SIG-M5 treated with dmso at 0.1 percent for 504 hours (cell line): ENCODE data around the gene SEMA6A.
"Not testable (repeated sequence)": the region's sequence is repeated elsewhere in the genome, so short reads cannot be mapped to it uniquely, and the experiment has no call there.

Experiments used
- DNase-seq: peaks from one replicate; lab custom pipeline; 2025; ENCODE audit not compliant: unreplicated experiment; lab: John Stamatoyannopoulos, UW

SEMA6A gene

DNA sequence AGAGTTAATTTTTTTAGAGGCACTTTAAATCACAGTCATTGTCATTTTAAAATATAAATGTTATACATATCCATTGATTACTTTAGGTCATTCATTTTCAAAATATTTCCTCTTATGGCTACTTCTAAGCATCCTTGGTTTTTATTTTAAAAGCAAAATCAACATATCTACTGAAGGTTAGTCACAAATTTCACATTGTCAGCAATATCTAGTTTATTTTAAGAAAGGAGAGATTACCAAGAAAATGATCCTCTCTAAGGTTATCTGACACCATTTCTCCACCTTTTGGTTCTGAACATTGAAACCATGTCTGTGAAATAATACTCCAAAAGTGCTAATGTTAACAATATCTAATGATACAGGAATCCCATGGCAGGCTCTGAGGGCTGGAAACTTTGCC, 24.5 kb downstream of the SEMA6A start:
- DNase-seq, result no peak

DNA sequence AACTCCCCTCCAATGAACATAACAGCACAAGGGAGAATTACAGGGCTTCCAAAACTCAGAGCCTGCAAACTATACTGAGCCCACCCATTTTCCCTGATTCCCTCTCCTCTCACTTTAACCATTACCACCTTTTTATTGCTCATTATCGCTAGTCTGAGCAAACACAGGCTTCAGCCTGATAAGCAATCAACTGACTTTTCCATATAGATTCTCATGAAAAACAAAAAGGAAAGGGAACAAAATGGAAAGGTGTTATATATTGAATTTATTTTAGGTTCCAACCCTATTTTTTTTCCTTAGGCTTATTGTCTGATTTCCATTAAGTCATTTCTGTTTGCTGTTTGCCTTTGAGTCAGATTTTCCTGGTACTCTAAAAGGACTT, 27.9 kb downstream of the SEMA6A start:
- no peak for DNase-seq

DNA sequence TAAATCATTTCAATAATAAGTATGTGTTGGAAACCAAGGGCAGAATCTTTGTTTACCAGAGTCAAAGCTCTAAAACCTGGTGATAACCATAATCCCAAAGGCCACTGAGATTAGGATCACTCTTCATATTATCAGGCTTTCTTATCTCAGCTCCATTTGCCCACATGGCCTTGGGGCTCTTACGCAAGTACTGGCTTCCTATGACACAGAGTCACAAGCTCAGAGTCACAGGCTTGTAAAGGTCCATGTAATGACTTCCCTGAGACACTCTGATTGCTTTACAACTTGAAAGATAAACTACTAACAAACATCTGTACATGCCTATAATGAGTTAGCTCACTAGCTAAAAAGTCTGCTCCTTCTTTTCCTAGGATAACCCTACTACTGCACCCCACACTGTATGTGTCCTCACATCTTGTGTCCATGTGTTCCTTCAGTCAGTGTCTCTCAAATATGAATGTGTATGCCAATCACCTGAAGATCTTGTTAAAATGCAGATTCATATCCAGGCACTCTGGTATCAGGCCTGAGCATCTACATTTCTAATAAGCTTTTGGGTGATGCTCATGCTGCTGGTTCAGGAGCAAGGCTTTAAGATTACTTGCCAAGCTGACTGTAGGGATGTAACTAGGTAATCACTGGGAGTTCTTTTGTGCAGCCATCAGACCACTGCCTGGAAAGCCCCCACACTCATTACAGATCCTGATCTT, 28.4 kb downstream of the SEMA6A start:
- DNase-seq, result peak; percentile 12

DNA sequence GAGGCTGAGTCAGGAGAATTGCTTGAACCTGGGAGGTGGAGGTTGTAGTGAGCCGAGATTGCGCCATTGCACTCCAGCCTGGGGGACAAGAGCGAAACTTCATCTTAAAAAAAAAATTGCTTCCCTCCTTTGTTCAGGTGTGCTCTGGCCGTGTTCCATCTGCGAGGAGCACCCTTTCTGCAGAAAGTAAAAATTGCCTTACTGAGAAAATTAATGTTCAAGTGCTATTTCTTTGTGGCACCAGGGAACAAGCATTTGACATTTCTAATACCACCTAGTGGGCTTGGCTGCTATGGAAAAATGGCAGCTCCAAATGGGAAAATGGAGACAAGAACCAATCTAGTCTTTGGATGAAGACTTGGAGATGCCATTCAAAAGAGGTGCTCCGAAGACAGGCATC, 29.2 kb downstream of the SEMA6A start:
- DNase-seq, result not testable (repeated sequence)

DNA sequence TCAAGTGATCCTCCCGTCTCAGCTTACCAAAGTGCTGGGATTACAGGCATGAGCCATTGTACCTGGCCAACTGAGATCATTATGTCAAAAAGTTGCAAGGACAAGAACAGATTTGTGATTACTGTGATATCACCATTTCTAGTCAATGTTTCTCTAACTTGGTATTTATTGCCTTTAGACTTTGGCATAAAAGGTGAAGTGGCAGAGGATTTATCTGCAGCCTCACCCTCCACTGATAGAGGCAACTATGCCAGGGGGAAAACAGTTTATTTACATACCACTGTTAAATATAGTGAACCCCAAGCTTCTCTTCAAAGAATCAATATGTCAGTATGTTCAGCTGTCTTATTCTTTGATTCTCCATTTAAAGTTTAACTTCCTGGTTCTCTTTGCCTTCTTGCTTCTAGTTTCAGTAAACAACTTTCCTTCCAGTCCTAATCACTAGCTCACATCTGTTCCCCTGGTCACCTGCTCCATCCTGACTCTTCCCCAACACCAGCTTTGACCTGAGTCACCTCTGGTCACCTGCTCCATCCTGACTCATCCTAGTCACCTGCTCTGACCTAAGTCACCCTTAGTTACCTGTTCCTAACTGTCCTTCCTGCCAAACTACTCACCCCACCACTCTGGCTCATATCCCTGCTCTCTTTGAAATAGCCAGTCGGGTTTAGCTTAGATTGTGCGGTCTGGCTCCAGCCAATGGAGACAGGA, 29.9 kb downstream of the SEMA6A start:
- no peak for DNase-seq

DNA sequence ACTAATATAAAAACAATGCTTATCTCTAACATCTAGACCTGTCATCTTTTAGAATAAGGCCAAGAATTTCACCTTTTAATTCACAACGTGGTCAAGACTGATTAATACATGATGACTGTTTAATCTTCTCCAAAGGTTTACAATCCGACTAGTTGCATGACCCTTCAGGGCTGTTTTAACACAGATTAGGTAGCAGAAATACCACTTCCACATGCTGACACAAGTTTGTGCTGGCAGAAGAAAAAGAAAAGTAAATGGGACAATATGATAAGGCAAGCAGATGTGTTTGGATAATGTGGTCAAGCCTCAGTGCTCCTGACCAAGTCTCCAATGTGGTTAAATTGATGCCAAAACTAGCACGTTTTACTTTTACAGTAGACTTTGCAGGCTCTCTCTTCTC, 31.1 kb downstream of the SEMA6A start:
- DNase-seq, result no peak

DNA sequence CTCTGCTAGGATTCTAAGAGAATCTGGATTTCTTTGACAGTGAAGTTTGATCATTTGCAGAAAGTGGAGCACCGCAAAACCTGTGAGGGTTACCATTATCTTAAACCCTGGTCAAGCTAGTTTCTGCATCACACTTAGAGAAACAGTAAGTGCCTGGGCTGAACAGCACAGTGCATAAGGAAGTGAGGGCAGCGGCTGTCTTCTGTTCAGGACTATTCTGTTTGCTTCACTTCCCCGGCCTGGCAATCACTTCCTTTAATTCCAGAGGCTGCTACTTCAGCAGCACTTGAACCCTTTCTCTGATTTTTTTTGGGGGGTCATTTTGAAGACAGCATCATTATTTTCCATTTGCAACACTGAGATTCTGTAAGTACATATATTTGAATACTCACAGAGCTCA, 32.0 kb downstream of the SEMA6A start:
- no peak for DNase-seq

DNA sequence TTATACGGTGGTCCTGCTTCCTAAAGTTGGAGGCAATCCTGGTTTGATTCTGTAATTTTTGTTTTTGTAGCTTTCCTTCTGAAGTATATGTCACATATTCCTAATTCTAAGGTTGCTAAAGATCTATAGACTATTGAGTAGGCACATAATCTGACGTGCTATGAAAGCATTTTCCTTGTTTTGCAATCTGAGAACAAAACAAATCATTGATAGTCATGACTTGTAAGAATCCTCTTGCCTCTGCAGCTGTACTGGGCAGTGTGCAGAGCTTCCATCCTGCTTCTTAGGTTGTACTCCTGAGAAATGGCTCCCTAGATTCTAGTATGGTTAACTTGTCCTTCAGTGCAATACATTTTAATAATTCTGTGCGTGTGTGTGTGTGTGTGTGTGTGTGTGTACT, 35.4 kb downstream of the SEMA6A start:
- no peak for DNase-seq

DNA sequence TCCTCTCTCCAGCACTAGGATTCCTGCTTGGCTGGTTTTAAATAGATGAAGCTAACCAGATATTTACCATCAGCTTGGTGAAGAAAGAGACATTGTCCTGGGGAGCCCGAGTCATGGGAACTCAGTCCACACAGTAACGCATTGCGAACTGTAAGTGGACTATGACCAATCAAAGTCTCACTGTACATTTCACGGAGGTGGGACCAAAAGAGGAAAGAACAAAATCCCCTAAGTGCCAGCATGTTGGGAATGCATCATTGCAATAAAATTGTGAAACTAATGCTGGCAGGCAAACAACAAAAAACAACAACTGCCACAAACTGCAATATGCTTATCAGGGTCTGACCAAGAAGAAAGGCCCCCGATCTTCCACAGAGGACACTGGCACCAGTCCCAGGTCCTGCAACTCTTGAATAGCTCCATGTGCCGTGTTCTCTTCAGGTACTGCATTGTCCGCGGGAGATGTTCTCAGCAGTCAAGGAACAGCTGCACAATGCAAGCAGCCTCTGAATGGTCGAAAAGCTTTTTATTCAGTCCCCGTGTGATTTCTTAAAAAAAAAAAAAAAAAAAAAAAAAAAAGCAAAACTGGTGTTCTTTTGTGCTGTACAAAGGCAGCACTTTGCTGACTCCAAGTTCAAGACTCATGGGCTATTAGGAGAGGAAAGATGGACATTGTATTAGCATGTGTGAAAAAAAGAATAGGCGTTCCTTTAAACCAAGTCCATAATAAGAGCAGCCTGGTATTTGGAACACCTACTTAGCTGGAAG, 38.1 kb downstream of the SEMA6A start:
- no peak for DNase-seq

DNA sequence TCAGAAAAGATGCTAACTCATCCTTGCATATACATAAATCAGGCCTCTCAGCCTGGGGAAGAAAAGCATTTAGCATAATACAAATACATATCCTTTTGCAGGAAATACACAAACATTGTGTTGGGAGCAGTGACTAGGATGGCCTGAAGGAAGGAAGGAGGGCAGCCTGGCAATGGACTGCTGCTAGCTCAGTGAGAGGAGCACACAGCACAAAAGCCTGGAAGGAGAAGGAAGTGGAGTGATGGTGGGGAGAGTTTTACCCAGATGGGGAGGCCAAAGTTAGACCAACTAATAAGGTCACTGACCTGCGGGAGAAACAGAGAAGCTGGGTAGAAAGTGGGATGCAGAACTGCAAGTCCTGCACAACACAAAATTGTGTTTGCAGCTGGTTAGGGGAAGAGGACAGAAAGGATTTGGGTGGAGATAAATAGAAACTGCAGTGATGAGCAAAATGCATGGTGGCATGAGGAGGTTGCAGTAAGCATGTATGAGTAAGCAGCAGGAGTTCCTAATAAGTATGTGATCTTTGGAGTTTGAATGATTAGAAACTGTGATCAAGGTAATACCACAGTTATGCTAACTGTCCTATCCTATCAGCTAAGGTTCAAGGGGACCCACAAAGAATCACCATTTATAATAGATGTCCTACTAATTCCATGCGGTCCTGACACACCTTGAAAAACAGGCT, 39.5 kb downstream of the SEMA6A start:
- no peak for DNase-seq

DNA sequence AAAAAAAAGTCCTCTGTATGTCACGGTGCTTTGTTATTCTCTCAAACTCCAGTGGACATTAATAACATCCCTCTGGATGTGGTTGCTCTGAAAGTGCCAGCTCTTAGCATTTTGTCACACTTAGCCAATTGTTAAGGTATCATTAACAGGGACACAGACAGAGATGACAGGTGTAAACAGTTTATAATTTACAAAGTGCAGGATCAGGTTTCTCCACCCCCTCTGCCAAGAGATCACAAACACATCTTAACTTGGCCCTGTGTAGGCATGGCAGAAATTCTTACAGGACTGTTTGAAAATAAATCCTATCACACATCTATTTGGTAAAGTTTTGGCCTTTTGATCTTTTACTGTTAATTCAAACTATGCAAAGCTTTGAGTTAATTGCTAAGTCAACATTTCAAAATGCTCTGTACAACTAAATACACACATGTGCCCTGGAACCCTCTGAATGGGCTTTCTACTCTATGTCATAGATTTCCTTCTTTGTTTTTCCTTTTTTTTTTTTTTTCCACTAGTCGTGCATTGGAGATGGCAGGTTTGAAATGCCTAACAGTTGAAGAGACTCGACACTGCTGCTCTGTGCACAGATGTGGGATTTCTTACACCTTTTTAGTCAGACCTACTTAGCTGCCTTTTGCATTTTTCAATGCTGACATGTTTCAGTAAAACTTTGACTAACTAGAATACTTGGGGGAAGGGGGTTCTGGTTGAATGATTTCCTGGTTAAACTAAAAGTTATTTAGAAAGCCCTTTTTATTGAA, 41.7 kb downstream of the SEMA6A start:
- DNase-seq, result no peak

DNA sequence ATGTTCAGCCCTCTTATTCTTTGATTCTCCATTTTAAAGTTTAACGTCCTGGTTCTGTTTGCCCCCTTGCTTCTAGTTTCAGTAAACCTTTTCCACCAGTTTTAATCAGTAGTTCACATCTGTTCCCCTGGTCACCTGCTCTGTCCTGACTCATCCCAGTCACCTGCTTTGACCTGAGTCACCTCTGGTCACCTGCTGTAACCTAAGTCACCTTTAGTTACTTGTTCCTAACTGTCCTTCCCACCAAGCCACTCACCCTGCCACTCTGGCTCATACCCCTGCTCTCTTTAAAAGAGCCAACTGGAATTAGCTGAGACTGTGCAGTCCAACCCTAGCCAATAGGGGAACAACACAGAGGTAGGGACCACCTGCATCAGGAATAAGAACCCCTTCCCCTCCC, 43.0 kb downstream of the SEMA6A start:
- no peak for DNase-seq

DNA sequence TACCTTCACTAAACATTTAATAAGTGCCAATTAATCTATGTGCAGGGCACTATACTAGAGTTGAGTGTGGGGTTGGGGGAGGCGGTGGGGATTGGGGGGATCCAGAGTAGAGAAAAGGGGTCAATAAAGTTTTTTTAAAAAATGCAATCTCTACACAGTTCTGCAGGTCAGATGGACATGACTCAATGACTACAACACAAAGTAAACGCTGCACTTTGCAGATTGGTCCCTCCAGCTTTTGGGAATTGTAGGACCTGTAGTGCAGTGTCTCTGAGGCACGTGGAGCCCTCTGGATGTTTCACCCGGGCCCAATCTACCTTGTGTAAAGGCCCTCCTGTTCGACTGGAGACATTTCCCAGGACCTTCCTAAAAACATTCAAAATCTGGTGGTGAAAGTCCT, 43.5 kb downstream of the SEMA6A start:
- no peak for DNase-seq

DNA sequence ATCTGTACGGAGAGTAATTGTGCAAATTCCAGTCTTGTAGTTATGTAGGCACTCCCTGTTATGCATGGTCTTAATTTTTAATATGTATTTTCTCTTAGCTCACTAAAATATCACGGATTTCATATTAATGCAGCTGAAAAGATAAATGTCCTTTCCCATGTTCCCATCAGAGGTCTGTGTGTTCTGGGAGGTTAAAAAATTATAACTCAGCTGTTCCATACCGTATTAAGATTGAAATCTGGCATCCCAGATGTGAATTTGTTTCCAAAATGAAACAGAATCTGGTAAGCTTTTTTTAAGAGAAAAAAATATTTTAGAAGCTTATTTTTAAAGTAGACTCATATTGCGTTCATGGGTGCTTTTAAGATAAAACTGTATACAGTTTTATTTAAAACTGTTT, 44.3 kb downstream of the SEMA6A start:
- no peak for DNase-seq

DNA sequence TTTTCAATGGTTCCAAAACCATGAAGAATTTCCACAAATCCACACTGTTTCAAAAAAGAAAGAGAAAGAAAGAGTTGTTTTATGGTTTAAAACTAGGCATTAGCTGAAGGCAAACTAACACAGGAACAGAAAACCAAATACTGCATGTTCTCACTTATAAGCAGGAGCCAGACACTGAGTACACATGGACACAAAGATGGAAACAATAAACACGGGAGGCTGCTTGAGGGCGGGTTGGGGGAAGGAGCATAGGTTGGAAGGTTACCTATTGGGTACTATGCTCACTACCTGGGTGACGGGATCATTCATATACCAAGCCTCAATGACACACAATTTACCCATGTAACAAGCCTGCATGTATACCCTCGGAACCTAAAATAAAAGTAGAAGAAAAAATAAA, 45.0 kb downstream of the SEMA6A start:
- no peak for DNase-seq

DNA sequence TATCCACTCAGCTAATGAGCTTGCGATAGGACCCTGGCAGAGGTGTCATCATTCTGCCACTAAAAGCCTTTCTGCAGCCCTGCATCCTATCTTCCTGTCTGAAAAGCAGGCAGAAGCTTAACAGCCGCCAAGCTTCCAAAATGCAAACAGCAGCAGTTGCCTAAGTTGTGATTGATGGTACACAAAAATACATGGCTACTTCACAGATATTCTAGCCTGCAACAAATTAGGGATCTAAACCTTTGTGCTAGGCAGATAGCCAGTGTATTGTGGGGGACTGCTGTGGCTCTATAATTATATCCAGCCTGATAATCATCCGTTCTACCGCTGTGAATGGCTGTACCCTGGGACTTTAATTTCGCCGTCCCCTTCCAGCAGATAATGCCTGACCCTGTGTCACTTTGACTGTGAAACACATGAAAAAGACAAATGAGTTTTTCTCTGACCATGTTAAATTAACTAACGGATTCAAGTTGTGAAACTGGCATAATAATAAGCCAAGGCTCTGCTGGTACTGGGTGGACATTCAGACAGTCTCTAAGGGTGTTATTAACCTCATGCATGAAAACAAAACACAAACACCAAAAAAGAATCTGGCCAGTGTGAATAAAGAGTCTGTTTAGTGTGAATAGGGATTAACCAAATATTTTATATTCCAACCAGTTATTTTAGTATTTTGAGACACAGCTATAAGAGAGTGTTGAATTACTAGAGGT, 45.9 kb downstream of the SEMA6A start:
- no peak for DNase-seq

DNA sequence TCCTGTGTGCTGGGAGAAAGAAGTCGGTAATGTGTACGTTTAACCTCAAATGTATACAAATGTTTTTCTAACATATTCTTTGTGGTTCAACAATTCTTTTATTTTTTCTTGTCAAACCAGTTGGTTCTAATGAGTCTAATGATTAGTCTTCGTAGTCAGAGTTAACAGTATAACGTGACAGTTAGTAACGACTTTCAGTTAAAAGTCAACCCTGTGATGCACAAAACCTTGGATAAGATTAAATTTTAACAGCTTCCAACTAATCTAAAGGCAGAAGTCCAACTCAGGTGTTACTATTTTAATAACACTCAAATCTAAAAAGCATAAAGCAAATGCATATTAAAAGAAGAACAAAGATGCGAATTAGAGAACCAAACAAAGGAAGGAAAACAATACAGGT, 47.0 kb downstream of the SEMA6A start:
- DNase-seq, result no peak

DNA sequence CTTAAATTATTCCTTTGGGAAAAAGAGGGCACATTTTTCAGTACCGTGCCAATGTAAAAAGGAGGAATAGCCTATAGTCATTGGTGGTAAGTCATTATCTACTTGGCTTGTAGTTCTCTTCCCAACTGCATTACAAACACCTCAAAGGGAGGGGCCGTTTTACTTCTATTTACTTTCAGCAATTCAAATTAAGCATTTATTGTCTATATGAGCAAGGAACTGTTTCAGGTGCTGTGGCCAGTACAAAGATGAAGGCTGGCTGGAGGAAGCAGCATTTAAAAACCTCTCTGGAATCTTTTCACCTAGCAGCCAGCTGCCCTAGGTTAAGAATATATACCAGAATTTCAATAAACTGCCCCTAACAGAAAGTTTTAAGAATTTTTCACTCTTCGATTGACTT, 48.9 kb downstream of the SEMA6A start:
- no peak for DNase-seq

DNA sequence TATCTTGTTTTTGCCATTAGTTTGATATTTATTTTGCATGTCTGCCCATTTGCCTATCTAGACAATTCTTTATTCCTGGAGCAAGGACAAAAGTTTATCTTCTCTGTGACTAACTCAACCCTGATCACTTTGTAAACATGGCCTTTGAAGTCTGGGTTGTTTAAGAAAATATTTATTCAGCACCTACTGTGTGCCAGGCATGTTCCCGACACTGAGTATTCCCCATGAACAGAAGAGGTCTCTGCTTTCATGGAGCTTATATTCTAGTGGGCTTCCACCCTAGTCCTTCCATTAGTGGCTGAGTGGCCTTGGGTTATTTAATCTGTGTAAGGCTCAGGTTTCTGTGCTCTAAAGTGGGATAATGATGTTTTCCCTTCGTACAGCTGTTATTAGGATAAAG, 49.7 kb downstream of the SEMA6A start:
- DNase-seq, result no peak
